ENCODE data around the gene BAZ1B. TPM values are rescaled to one million over a fixed set of nuclear protein-coding genes. Genes with fewer than 3 reads are reported as not detected.
A peak's percentile ranks its signal among the peaks of the same experiment; 100 is the strongest.

Gene BAZ1B
- 10 to 100 TPM; 31.2 to 47.0 (median 42.0) TPM for total RNA-seq

GRCh38 chr7:73522105-73522872, at the start of gene BAZ1B:
BAZ1B (minus strand) TSS chr7:73522293; CDS start chr7:73521933, 360 bp downstream.
- H3K27ac ChIP-seq, result peak within 1 kb of the TSS; percentile 88 to 97 (median 94)
- TF ChIP-seq, protein P1, sequence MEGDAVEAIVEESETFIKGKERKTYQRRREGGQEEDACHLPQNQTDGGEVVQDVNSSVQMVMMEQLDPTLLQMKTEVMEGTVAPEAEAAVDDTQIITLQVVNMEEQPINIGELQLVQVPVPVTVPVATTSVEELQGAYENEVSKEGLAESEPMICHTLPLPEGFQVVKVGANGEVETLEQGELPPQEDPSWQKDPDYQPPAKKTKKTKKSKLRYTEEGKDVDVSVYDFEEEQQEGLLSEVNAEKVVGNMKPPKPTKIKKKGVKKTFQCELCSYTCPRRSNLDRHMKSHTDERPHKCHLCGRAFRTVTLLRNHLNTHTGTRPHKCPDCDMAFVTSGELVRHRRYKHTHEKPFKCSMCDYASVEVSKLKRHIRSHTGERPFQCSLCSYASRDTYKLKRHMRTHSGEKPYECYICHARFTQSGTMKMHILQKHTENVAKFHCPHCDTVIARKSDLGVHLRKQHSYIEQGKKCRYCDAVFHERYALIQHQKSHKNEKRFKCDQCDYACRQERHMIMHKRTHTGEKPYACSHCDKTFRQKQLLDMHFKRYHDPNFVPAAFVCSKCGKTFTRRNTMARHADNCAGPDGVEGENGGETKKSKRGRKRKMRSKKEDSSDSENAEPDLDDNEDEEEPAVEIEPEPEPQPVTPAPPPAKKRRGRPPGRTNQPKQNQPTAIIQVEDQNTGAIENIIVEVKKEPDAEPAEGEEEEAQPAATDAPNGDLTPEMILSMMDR (IDR thresholded peaks at IDR 0.05 in 4 of 5, conservative IDR thresholded peaks at IDR 0.05 in 1 of 5), result peak in 3 of 5 experiments; percentile 19 to 28 (median 25)
- peak; percentile 83 to 91 for TF ChIP-seq POLR2A (IDR thresholded peaks at IDR 0.05)
- in situ Hi-C loops (cut with MboI; ENCODE audit: low sequenced_read_pairs in 4 of 4), result no loop called here
- H3K4me3 ChIP-seq, result peak within 1 kb of the TSS; percentile 70 to 84 (median 80)
- intact Hi-C loops (cut with DNase I; ENCODE audit: low total_unique reads), result loop anchor here (1.0 kb wide), 2 partner anchors 35 to 56 kb away; partner anchors contain the start of genes BCL7B and TBL2
- H3K36me3 ChIP-seq, result no peaks in the 10 kb centered on the region
- no peaks in the 10 kb centered on the region for H3K27me3 ChIP-seq
- ATAC-seq (peak; percentile 95 to 96), DNase-seq (peak; percentile 98 to 99)
- H3K9me3 ChIP-seq, result no peaks in the 10 kb centered on the region
- H3K4me1 ChIP-seq, result peaks cover 32 to 41% of the 10 kb centered on the region in 2 donors

- H3K27me3 ChIP-seq, result no peaks in the 10 kb centered on the region
- DNase-seq, result no peak
- intact Hi-C loops (cut with DNase I; ENCODE audit: low total_unique reads), result no loop called here
- no peak overlapping the region for H3K4me3 ChIP-seq
- peaks cover 0 to 63% of the 10 kb centered on the region in 2 donors for H3K36me3 ChIP-seq
- no peak for ATAC-seq
- no peaks in the 10 kb centered on the region for H3K9me3 ChIP-seq
- H3K4me1 ChIP-seq, result no peaks in the 10 kb centered on the region
- TF ChIP-seq, protein P1 (IDR thresholded peaks at IDR 0.05 in 4 of 5, conservative IDR thresholded peaks at IDR 0.05 in 1 of 5), result no peak
- no peak for TF ChIP-seq POLR2A (IDR thresholded peaks at IDR 0.05)
- in situ Hi-C loops (cut with MboI; ENCODE audit: low sequenced_read_pairs in 4 of 4), result no loop called here
- no peak overlapping the region for H3K27ac ChIP-seq
Observed at GRCh38 chr7:73570977-73571376, 48.9 kb upstream of the BAZ1B start.

DNA sequence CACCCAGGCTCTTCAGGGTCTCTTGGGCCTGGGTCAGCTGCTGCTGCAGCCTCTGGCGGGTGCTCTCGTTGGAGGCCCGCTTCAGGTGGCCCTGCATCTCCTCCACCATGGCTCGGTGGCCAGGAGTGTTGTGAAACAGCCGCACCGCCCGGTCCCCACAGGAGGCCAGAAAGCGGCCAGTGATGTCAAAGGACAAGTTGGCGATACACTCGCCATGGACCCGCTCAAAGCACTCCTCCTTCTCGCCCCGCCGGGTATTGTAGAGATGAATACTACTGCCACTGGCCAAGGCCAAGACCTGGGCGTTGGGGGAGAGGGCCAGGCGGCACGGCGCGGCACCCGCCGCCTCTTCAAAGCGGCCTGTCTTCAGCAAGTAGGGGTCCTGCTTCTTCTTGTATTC, 48.4 kb upstream of the BAZ1B start:
- Histone ChIP-seq H3K4me1 (peaks cover 0 to 3% of the 10 kb centered on the region in 2 donors), H3K27me3 (no peaks in the 10 kb centered on the region), H3K4me3 (no peak overlapping the region), H3K27ac (no peak overlapping the region), H3K9me3 (no peaks in the 10 kb centered on the region), H3K36me3 (peaks cover 0 to 59% of the 10 kb centered on the region in 2 donors)
- DNase-seq (no peak), ATAC-seq (no peak)
- intact Hi-C loops (cut with DNase I; ENCODE audit: low total_unique reads), result no loop called here
- TF ChIP-seq POLR2A (IDR thresholded peaks at IDR 0.05), result no peak
- TF ChIP-seq, protein P1 (IDR thresholded peaks at IDR 0.05 in 4 of 5, conservative IDR thresholded peaks at IDR 0.05 in 1 of 5), result no peak
- in situ Hi-C loops (cut with MboI; ENCODE audit: low sequenced_read_pairs in 4 of 4), result no loop called here

- ATAC-seq (no peak), DNase-seq (peak in 1 of 2 donors; percentile 1)
- Histone ChIP-seq H3K27me3 (no peaks in the 10 kb centered on the region), H3K4me3 (no peak overlapping the region), H3K27ac (no peak overlapping the region), H3K36me3 (peaks cover 0 to 51% of the 10 kb centered on the region in 2 donors), H3K4me1 (peaks cover 0 to 3% of the 10 kb centered on the region in 2 donors), H3K9me3 (no peaks in the 10 kb centered on the region)
- intact Hi-C loops (cut with DNase I; ENCODE audit: low total_unique reads), result no loop called here
- no peak for TF ChIP-seq POLR2A (IDR thresholded peaks at IDR 0.05)
- TF ChIP-seq, protein P1 (IDR thresholded peaks at IDR 0.05 in 4 of 5, conservative IDR thresholded peaks at IDR 0.05 in 1 of 5), result no peak
- in situ Hi-C loops (cut with MboI; ENCODE audit: low sequenced_read_pairs in 4 of 4), result no loop called here
Observed at GRCh38 chr7:73569042-73569608, 47.0 kb upstream of the BAZ1B start.
